ENCODE data around the gene OBSCN. TPM values are rescaled to one million over a fixed set of nuclear protein-coding genes. Genes with fewer than 3 reads are reported as not detected.

The OBSCN gene
- total RNA-seq, 1 experiment from 2014 or later = 33.3 TPM

- no peak overlapping the region for H2BK120ac ChIP-seq (ENCODE audit: low read depth, low read length, poor library complexity, severe bottlenecking)
- no peak overlapping the region for H3K14ac ChIP-seq (ENCODE audit: insufficient read depth, low read length)
- H3K9ac ChIP-seq (ENCODE audit: extremely low read depth, insufficient read length, low read length) = no peak overlapping the region
- H2BK12ac ChIP-seq (ENCODE audit: insufficient read length, low read depth, low read length) = no peak overlapping the region
- Mint-ChIP-seq H3K4me1 (no peaks in the 10 kb centered on the region), H3K9me3 (peaks cover 0 to under 1% of the 10 kb centered on the region in 2 experiments; a peak in 1 of 5 replicates), H3K27me3 (ENCODE audit: low read depth) (no peaks in the 10 kb centered on the region), H3K4me3 (no peak overlapping the region), H3K36me3 (ENCODE audit: insufficient read depth in 1 of 3, low read depth in 3 of 3) (peaks cover 12 to 22% (median 20%) of the 10 kb centered on the region in 3 experiments; a peak in 6 of 7 replicates), H3K27ac (no peak overlapping the region)
- H3K4ac ChIP-seq (ENCODE audit: low read depth, low read length) = no peak overlapping the region
- H3K9me3 ChIP-seq (ENCODE audit: control insufficient read depth, low read depth, low read length) = no peaks in the 10 kb centered on the region
- no peaks in the 10 kb centered on the region for H3K23me2 ChIP-seq (ENCODE audit: insufficient read length, low read depth, low read length, poor library complexity, severe bottlenecking)
- H3K27me3 ChIP-seq (ENCODE audit: insufficient read depth, low read length) = no peaks in the 10 kb centered on the region
- DNase-seq = peak; percentile 34
- WGBS (ENCODE audit: extremely low coverage, insufficient read length, low lambda C conversion rate) = no CpG with 5 or more reads among the region's 21 CpGs
- no peaks in the 10 kb centered on the region for H4K20me1 ChIP-seq (ENCODE audit: control insufficient read depth, insufficient read depth, insufficient read length)
- no peaks in the 10 kb centered on the region for H3K79me1 ChIP-seq (ENCODE audit: insufficient read depth, low read depth, low read length, poor library complexity, severe bottlenecking)
- H3K23ac ChIP-seq (ENCODE audit: insufficient read length, low read depth, low read length) = no peak overlapping the region
- H3K4me2 ChIP-seq (ENCODE audit: insufficient read depth, insufficient read length, low read length) = no peak overlapping the region
- TF ChIP-seq CTCF (conservative IDR thresholded peaks at IDR 0.05) = no peak
- H4K5ac ChIP-seq (ENCODE audit: insufficient read length, low read depth, low read length) = no peak overlapping the region
- no peak overlapping the region for H2BK15ac ChIP-seq (ENCODE audit: low read depth, low read length)
- H3K4me1 ChIP-seq (ENCODE audit: insufficient read depth, low read length) = no peaks in the 10 kb centered on the region
- no peaks in the 10 kb centered on the region for H3K79me2 ChIP-seq (ENCODE audit: insufficient read depth, low read length)
- H2AK5ac ChIP-seq (ENCODE audit: insufficient read length, low read length) = no peak overlapping the region
- H3K18ac ChIP-seq (ENCODE audit: insufficient read length, low read depth, low read length) = no peak overlapping the region
- no peak overlapping the region for H3K56ac ChIP-seq (ENCODE audit: insufficient read length, low read depth, low read length)
- no peak overlapping the region for H2BK5ac ChIP-seq (ENCODE audit: insufficient read length, low read length)
- no peak overlapping the region for H2AFZ ChIP-seq (ENCODE audit: low read length)
- H3K27ac ChIP-seq (ENCODE audit: insufficient read length, low read depth, low read length) = no peak overlapping the region
- H3T11ph ChIP-seq (ENCODE audit: low read length) = no peak overlapping the region
- H4K8ac ChIP-seq (replicated peaks; ENCODE audit: insufficient read length, low read depth, low read length) = no peak overlapping the region
- no peak overlapping the region for H4K91ac ChIP-seq (ENCODE audit: insufficient read length, low read depth, low read length)
- no peak overlapping the region for H2BK20ac ChIP-seq (ENCODE audit: low read depth, low read length, poor library complexity, severe bottlenecking)
Measured at GRCh38 chr1:228338521-228339051, 130.7 kb downstream of the OBSCN start.

All from H9 (cell line).